OCI-LY3 (cell line): Measurements from ENCODE around the gene THAP11.

Experiments
- H2AFZ ChIP-seq: fragments of 200-600, 300-600 bp; shearing (Covaris generic); 2 replicates; pipeline ENCODE4 v1.6.0; 2014; ENCODE audit warnings: antibody characterized with exemption, low read depth, low read length
- H3K27ac ChIP-seq: fragments of 200-600, 300-600 bp; sonication (generic); 2 replicates; pipeline ENCODE4 v1.5.1; 2014; ENCODE audit warnings: mild to moderate bottlenecking, low read length, moderate library complexity, mixed read lengths
- H3K27me3 ChIP-seq: fragments of 200-600, 300-600 bp; sonication (generic); 2 replicates; pipeline ENCODE4 v1.6.1; 2014; ENCODE audit warnings: low read depth, low read length, mixed read lengths
- H3K36me3 ChIP-seq: fragments of 200-600, 300-600 bp; sonication (generic); replicated peaks from 2 replicates; pipeline ENCODE3; 2014; ENCODE audit warnings: low read depth, low read length, mixed read lengths
- H3K4me1 ChIP-seq: fragments of 300-600, 200-600 bp; sonication (generic); 2 replicates; pipeline ENCODE4 v1.6.1; 2014; ENCODE audit warnings: low read length, mixed read lengths
- H3K4me2 ChIP-seq: fragments of 200-600, 300-600 bp; sonication (generic); 2 replicates; pipeline ENCODE4 v1.6.1; 2014; ENCODE audit warnings: low read length, mixed read lengths
- H3K4me3 ChIP-seq: fragments of 300-600, 200-600 bp; sonication (generic); 2 replicates; pipeline ENCODE4 v1.5.1; 2014; ENCODE audit warnings: antibody characterized with exemption, mild to moderate bottlenecking, low read length, moderate library complexity
- H3K79me2 ChIP-seq: fragments of 300-600, 200-600 bp; shearing (Covaris generic); 2 replicates; pipeline ENCODE4 v1.6.1; 2014; ENCODE audit warnings: mild to moderate bottlenecking, low read length, mixed read lengths
- H3K9ac ChIP-seq: fragments of 300-600, 200-600 bp; shearing (Covaris generic); 2 replicates; pipeline ENCODE4 v1.6.0; 2014; ENCODE audit warnings: mild to moderate bottlenecking, low read length, moderate library complexity
- H3K9me3 ChIP-seq: fragments of 200-600, 300-600 bp; shearing (Covaris generic); 2 replicates; pipeline ENCODE4 v1.6.1; 2014; ENCODE audit warnings: low read length, mixed read lengths; ENCODE audit not compliant: insufficient read depth
- H4K20me1 ChIP-seq: fragments of 200-600, 300-600 bp; sonication (generic); 2 replicates; pipeline ENCODE4 v1.6.1; 2016; ENCODE audit warnings: low read length, mixed read lengths; ENCODE audit not compliant: insufficient read depth
- EZH2phosphoT487 ChIP-seq: fragments of 200-600 bp; shearing (Covaris generic); IDR thresholded peaks from 2 replicates; pipeline ENCODE4 v1.6.1; 2018; ENCODE audit warnings: antibody characterized with exemption, mixed run types, low read depth
- TF ChIP-seq, protein P1 (sequence below): fragments of 200-600, 300-600 bp; sonication (generic); IDR thresholded peaks from 2 replicates; pipeline ENCODE4 v1.5.1; 2014; ENCODE audit warnings: antibody characterized with exemption, low read length, low read depth

The THAP11 gene

DNA sequence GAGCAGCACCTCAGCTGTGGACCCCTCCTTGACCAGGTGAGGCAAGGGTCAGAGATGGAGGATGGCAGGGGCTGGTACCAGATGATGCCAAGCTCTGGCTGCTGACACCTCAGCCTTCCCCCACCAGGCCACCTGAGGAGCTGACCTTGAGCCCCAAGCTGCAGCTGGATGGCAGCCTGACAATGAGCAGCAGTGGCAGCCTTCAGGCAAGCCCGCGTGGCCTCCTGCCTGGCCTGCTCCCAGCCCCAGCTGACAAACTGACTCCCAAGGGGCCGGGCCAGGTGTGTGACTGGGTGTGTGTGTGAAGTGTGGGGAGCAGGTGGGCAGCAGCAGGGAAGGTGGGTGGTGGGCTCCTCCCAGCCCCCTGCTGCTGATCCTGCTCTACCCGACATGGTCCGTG lies 37.8 kb downstream of the THAP11 start:
- Histone ChIP-seq H3K4me3 (no peak overlapping the region), H4K20me1 (0 out of 2 replicates have a peak, but pooled peaks cover 5% of the 10 kb centered on the region), H3K79me2 (peaks cover 17% of the 10 kb centered on the region), H3K9ac (no peak overlapping the region), H2AFZ (no peak overlapping the region), H3K4me2 (no peak overlapping the region), H3K36me3 (peaks cover 62% of the 10 kb centered on the region), H3K9me3 (no peaks in the 10 kb centered on the region), H3K27ac (no peak overlapping the region), H3K27me3 (no peaks in the 10 kb centered on the region), H3K4me1 (no peaks in the 10 kb centered on the region)
- TF ChIP-seq, protein P1, sequence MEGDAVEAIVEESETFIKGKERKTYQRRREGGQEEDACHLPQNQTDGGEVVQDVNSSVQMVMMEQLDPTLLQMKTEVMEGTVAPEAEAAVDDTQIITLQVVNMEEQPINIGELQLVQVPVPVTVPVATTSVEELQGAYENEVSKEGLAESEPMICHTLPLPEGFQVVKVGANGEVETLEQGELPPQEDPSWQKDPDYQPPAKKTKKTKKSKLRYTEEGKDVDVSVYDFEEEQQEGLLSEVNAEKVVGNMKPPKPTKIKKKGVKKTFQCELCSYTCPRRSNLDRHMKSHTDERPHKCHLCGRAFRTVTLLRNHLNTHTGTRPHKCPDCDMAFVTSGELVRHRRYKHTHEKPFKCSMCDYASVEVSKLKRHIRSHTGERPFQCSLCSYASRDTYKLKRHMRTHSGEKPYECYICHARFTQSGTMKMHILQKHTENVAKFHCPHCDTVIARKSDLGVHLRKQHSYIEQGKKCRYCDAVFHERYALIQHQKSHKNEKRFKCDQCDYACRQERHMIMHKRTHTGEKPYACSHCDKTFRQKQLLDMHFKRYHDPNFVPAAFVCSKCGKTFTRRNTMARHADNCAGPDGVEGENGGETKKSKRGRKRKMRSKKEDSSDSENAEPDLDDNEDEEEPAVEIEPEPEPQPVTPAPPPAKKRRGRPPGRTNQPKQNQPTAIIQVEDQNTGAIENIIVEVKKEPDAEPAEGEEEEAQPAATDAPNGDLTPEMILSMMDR = no peak
- no peak for TF ChIP-seq EZH2phosphoT487

DNA sequence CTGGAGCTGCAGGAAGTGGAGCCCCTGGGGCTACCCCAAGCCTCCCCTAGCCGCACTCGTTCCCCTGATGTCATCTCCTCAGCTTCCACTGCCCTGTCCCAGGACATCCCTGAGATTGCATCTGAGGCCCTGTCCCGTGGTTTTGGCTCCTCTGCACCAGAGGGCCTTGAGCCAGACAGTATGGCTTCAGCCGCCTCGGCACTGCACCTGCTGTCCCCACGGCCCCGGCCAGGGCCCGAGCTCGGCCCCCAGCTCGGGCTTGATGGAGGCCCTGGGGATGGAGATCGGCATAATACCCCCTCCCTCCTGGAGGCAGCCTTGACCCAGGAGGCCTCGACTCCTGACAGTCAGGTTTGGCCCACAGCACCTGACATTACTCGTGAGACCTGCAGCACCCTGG lies 38.5 kb downstream of the THAP11 start:
- H3K79me2 ChIP-seq = peaks cover 11% of the 10 kb centered on the region
- no peak for TF ChIP-seq EZH2phosphoT487
- TF ChIP-seq, protein P1 = no peak
- no peak overlapping the region for H3K27ac ChIP-seq
- H3K4me1 ChIP-seq = no peaks in the 10 kb centered on the region
- H3K4me2 ChIP-seq = no peak overlapping the region
- H3K36me3 ChIP-seq = peaks cover 62% of the 10 kb centered on the region
- H3K9me3 ChIP-seq = no peaks in the 10 kb centered on the region
- H3K27me3 ChIP-seq = no peaks in the 10 kb centered on the region
- H3K9ac ChIP-seq = no peak overlapping the region
- H2AFZ ChIP-seq = no peak overlapping the region
- 0 out of 2 replicates have a peak, but pooled peaks cover 3% of the 10 kb centered on the region for H4K20me1 ChIP-seq
- no peak overlapping the region for H3K4me3 ChIP-seq

DNA sequence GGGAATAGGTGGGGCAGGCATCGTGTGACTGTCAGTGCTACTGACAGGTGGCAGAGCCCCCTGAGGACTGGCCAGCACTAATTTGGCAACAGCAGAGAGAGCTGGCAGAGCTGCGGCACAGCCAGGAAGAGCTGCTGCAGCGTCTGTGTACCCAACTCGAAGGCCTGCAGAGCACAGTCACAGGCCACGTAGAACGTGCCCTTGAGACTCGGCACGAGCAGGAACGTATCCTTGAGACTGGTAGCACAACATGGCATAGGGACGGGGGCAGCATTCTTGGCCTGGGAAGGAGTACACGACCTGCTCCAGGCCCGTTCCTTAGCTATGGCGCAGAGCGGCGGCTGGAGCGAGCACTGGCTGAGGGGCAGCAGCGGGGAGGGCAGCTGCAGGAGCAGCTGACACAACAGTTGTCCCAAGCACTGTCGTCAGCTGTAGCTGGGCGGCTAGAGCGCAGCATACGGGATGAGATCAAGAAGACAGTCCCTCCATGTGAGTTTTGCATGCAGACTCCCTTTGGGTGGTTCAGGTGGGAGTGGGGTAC lies 39.6 kb downstream of the THAP11 start:
- no peak overlapping the region for H3K4me2 ChIP-seq
- H3K27me3 ChIP-seq = no peaks in the 10 kb centered on the region
- H3K4me3 ChIP-seq = no peak overlapping the region
- no peaks in the 10 kb centered on the region for H3K79me2 ChIP-seq
- TF ChIP-seq, protein P1 = no peak
- TF ChIP-seq EZH2phosphoT487 = no peak
- H2AFZ ChIP-seq = no peak overlapping the region
- H3K9me3 ChIP-seq = no peaks in the 10 kb centered on the region
- H3K9ac ChIP-seq = no peak overlapping the region
- no peaks in the 10 kb centered on the region for H4K20me1 ChIP-seq
- no peaks in the 10 kb centered on the region for H3K4me1 ChIP-seq
- H3K36me3 ChIP-seq = peaks cover 58% of the 10 kb centered on the region
- H3K27ac ChIP-seq = no peak overlapping the region

DNA sequence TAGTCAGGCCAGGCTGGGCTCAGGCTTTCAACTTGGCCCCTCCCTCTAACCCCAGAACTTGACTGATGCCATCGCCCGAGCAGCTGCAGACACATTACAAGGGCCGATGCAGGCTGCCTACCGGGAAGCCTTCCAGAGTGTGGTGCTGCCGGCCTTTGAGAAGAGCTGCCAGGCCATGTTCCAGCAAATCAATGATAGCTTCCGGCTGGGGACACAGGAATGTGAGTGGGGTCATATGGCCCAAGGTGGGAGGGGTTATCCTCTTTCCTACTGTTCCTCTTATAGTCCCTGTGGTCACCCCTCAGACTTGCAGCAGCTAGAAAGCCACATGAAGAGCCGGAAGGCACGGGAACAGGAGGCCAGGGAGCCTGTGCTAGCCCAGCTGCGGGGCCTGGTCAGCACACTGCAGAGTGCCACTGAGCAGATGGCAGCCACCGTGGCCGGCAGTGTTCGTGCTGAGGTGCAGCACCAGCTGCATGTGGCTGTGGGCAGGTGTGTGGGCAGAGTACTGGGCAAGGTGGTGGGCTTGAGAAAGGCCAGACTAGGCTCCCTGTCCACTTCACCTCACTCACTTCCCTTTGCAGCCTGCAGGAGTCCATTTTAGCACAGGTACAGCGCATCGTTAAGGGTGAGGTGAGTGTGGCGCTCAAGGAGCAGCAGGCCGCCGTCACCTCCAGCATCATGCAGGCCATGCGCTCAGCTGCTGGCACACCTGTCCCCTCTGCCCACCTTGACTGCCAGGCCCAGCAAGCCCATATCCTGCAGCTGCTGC lies 40.4 kb downstream of the THAP11 start:
- no peak overlapping the region for H3K4me3 ChIP-seq
- H3K4me2 ChIP-seq = no peak overlapping the region
- H3K4me1 ChIP-seq = no peaks in the 10 kb centered on the region
- peaks cover 50% of the 10 kb centered on the region for H3K36me3 ChIP-seq
- no peak overlapping the region for H2AFZ ChIP-seq
- no peaks in the 10 kb centered on the region for H3K9me3 ChIP-seq
- no peak overlapping the region for H3K9ac ChIP-seq
- H3K27ac ChIP-seq = no peak overlapping the region
- H4K20me1 ChIP-seq = no peaks in the 10 kb centered on the region
- no peak for TF ChIP-seq EZH2phosphoT487
- TF ChIP-seq, protein P1 = no peak
- no peaks in the 10 kb centered on the region for H3K79me2 ChIP-seq
- no peaks in the 10 kb centered on the region for H3K27me3 ChIP-seq
